Loucy (cell line): Measurements from ENCODE around the gene ARHGAP22.

Experiments
- H2AFZ ChIP-seq: fragments of 200-600 bp; sonication (generic); 2 replicates; pipeline ENCODE4 v1.6.0; 2016; ENCODE audit warnings: antibody characterized with exemption, mild to moderate bottlenecking, low read length, moderate library complexity
- H3F3A ChIP-seq: fragments of 200-600 bp; 2 replicates; pipeline ENCODE4 v1.6.0; 2016; ENCODE audit warnings: antibody characterized with exemption, low read depth, mild to moderate bottlenecking
- H3K27me3 ChIP-seq: fragments of 200-600 bp; sonication (generic); 2 replicates; pipeline ENCODE4 v1.6.1; 2014; ENCODE audit warnings: low read length, mild to moderate bottlenecking; ENCODE audit not compliant: insufficient read depth, poor library complexity, severe bottlenecking
- H3K36me3 ChIP-seq: fragments of 200-600 bp; sonication (generic); 2 replicates; pipeline ENCODE4 v1.6.1; 2016; ENCODE audit warnings: low read length; ENCODE audit not compliant: insufficient read depth
- H3K4me1 ChIP-seq: fragments of 200-600 bp; sonication (generic); 2 replicates; pipeline ENCODE4 v1.5.1; 2014; ENCODE audit warnings: low read length, mild to moderate bottlenecking; ENCODE audit not compliant: insufficient read depth, poor library complexity, severe bottlenecking
- H3K4me2 ChIP-seq: fragments of 200-600 bp; sonication (generic); 2 replicates; pipeline ENCODE4 v1.6.0; 2014; ENCODE audit warnings: antibody characterized with exemption, low read length, low read depth, mild to moderate bottlenecking; ENCODE audit not compliant: poor library complexity, severe bottlenecking
- H3K4me3 ChIP-seq: fragments of 200-600 bp; sonication (generic); 2 replicates; pipeline ENCODE4 v1.5.1; 2014; ENCODE audit warnings: low read length, mild to moderate bottlenecking, mixed read lengths; ENCODE audit not compliant: poor library complexity, severe bottlenecking
- H3K79me2 ChIP-seq: fragments of 200-600 bp; sonication (generic); 2 replicates; pipeline ENCODE4 v1.6.1; 2014; ENCODE audit warnings: low read length; ENCODE audit not compliant: insufficient read depth
- H3K9ac ChIP-seq: fragments of 200-600 bp; sonication (generic); 2 replicates; pipeline ENCODE4 v1.6.0; 2014; ENCODE audit warnings: mild to moderate bottlenecking, low read depth, low read length, moderate library complexity; ENCODE audit not compliant: poor library complexity, severe bottlenecking
- H3K9me2 ChIP-seq: fragments of 200-600 bp; sonication (generic); replicated peaks from 2 replicates; pipeline ENCODE4 v1.6.1; 2016; ENCODE audit warnings: low read depth, low read length, mixed read lengths
- H3K9me3 ChIP-seq: fragments of 200-600 bp; sonication (generic); 2 replicates; pipeline ENCODE4 v1.6.1; 2014; ENCODE audit warnings: mild to moderate bottlenecking, antibody characterized with exemption, low read length, low read depth; ENCODE audit not compliant: insufficient read depth
- H4K20me1 ChIP-seq: fragments of 200-600 bp; sonication (generic); 2 replicates; pipeline ENCODE4 v1.6.0; 2014; ENCODE audit warnings: antibody characterized with exemption, low read length, mild to moderate bottlenecking; ENCODE audit not compliant: insufficient read depth, poor library complexity, severe bottlenecking
- EZH2phosphoT487 ChIP-seq: fragments of 200-600 bp; IDR thresholded peaks from 2 replicates; pipeline ENCODE4 v1.6.1; 2018; ENCODE audit warnings: antibody characterized with exemption, mild to moderate bottlenecking, moderate library complexity, borderline replicate concordance
- TF ChIP-seq, protein P1 (sequence below): fragments of 200-600 bp; sonication (generic); conservative IDR thresholded peaks from 2 replicates; pipeline ENCODE4 v1.5.1; 2014; ENCODE audit warnings: mild to moderate bottlenecking, antibody characterized with exemption, low read length

Gene ARHGAP22

GRCh38 chr10:48496831-48497779 is 107.8 kb downstream of the ARHGAP22 start:
- Histone ChIP-seq H3K9ac (no peak overlapping the region), H3F3A (no peaks in the 10 kb centered on the region), H3K4me1 (peaks cover 27% of the 10 kb centered on the region), H3K27me3 (no peaks in the 10 kb centered on the region), H3K79me2 (no peaks in the 10 kb centered on the region), H4K20me1 (no peaks in the 10 kb centered on the region), H3K4me2 (no peak overlapping the region), H3K4me3 (no peak overlapping the region), H3K9me3 (no peaks in the 10 kb centered on the region), H3K9me2 (no peaks in the 10 kb centered on the region), H2AFZ (no peak overlapping the region), H3K36me3 (no peaks in the 10 kb centered on the region)
- TF ChIP-seq, protein P1, sequence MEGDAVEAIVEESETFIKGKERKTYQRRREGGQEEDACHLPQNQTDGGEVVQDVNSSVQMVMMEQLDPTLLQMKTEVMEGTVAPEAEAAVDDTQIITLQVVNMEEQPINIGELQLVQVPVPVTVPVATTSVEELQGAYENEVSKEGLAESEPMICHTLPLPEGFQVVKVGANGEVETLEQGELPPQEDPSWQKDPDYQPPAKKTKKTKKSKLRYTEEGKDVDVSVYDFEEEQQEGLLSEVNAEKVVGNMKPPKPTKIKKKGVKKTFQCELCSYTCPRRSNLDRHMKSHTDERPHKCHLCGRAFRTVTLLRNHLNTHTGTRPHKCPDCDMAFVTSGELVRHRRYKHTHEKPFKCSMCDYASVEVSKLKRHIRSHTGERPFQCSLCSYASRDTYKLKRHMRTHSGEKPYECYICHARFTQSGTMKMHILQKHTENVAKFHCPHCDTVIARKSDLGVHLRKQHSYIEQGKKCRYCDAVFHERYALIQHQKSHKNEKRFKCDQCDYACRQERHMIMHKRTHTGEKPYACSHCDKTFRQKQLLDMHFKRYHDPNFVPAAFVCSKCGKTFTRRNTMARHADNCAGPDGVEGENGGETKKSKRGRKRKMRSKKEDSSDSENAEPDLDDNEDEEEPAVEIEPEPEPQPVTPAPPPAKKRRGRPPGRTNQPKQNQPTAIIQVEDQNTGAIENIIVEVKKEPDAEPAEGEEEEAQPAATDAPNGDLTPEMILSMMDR = no peak
- no peak for TF ChIP-seq EZH2phosphoT487

GRCh38 chr10:48496105-48496830 is 108.6 kb downstream of the ARHGAP22 start:
- H3K4me1 ChIP-seq = peaks cover 27% of the 10 kb centered on the region
- H3K9ac ChIP-seq = no peak overlapping the region
- H3K27me3 ChIP-seq = no peaks in the 10 kb centered on the region
- H3K9me2 ChIP-seq = no peaks in the 10 kb centered on the region
- no peak overlapping the region for H2AFZ ChIP-seq
- H4K20me1 ChIP-seq = no peaks in the 10 kb centered on the region
- H3K36me3 ChIP-seq = no peaks in the 10 kb centered on the region
- TF ChIP-seq, protein P1 = no peak
- TF ChIP-seq EZH2phosphoT487 = no peak
- H3K4me3 ChIP-seq = no peak overlapping the region
- no peak overlapping the region for H3K4me2 ChIP-seq
- no peaks in the 10 kb centered on the region for H3K79me2 ChIP-seq
- no peaks in the 10 kb centered on the region for H3F3A ChIP-seq
- no peaks in the 10 kb centered on the region for H3K9me3 ChIP-seq

- no peak for TF ChIP-seq EZH2phosphoT487
- TF ChIP-seq, protein P1 = no peak
- H3K27me3 ChIP-seq = no peaks in the 10 kb centered on the region
- H3K79me2 ChIP-seq = no peaks in the 10 kb centered on the region
- no peaks in the 10 kb centered on the region for H3F3A ChIP-seq
- no peaks in the 10 kb centered on the region for H3K36me3 ChIP-seq
- no peak overlapping the region for H2AFZ ChIP-seq
- no peak overlapping the region for H3K4me3 ChIP-seq
- H3K9me2 ChIP-seq = no peaks in the 10 kb centered on the region
- no peaks in the 10 kb centered on the region for H3K9me3 ChIP-seq
- H3K4me1 ChIP-seq = peaks cover 27% of the 10 kb centered on the region
- no peaks in the 10 kb centered on the region for H4K20me1 ChIP-seq
- H3K4me2 ChIP-seq = no peak overlapping the region
- H3K9ac ChIP-seq = no peak overlapping the region
Measured at GRCh38 chr10:48495282-48496045, 109.4 kb downstream of the ARHGAP22 start.
